HG02798 (cell line): Measurements from ENCODE around the gene FDPS.
A peak's percentile ranks its signal among the peaks of the same experiment; 100 is the strongest.
"Not testable (repeated sequence)": the region's sequence is repeated elsewhere in the genome, so short reads cannot be mapped to it uniquely, and the experiment has no call there.

Source experiments
- ATAC-seq: cut with Tn5 transposase; IDR thresholded peaks from one replicate; pipeline ENCODE4 v1.9.1; 2021; ENCODE audit warnings: mild to moderate bottlenecking; ENCODE audit not compliant: unreplicated experiment, poor library complexity

Gene FDPS

GRCh38 chr1:155316922-155317321, 8.3 kb downstream of the FDPS start:
- ATAC-seq = no peak

- no peak for ATAC-seq
Observed at GRCh38 chr1:155318082-155318481, 9.4 kb downstream of the FDPS start.

- ATAC-seq = no peak
Observed at GRCh38 chr1:155319536-155319935, 10.9 kb downstream of the FDPS start.

- no peak for ATAC-seq
Observed at GRCh38 chr1:155320252-155320651, 11.6 kb downstream of the FDPS start.

GRCh38 chr1:155320661-155321617, 12.3 kb downstream of the FDPS start, which contains the start of gene RUSC1:
TSS of gene RUSC1 (plus strand) at chr1:155320894. CDS start at chr1:155321774, 880 bp downstream.
- ATAC-seq = no peak

GRCh38 chr1:155321639-155322503, 13.2 kb downstream of the FDPS start:
- ATAC-seq = no peak

- ATAC-seq = no peak
Observed at GRCh38 chr1:155322571-155322952, 13.9 kb downstream of the FDPS start.

- peak; percentile 57 for ATAC-seq
Observed at GRCh38 chr1:155322953-155323728, 14.5 kb downstream of the FDPS start.

- peak; percentile 47 for ATAC-seq
Observed at GRCh38 chr1:155323729-155324036, 15.0 kb downstream of the FDPS start.

GRCh38 chr1:155324037-155324716, 15.5 kb downstream of the FDPS start:
- ATAC-seq = peak; percentile 66

GRCh38 chr1:155324717-155325602, 16.3 kb downstream of the FDPS start:
- no peak for ATAC-seq

GRCh38 chr1:155325603-155325893, 16.9 kb downstream of the FDPS start:
- ATAC-seq = no peak

GRCh38 chr1:155326020-155326526, 17.4 kb downstream of the FDPS start:
- no peak for ATAC-seq

- ATAC-seq = no peak
Observed at GRCh38 chr1:155326631-155327037, 18.0 kb downstream of the FDPS start.

- no peak for ATAC-seq
Observed at GRCh38 chr1:155327981-155328380, 19.3 kb downstream of the FDPS start.

- ATAC-seq = not testable (repeated sequence)
Observed at GRCh38 chr1:155328856-155329255, 20.2 kb downstream of the FDPS start.

- no peak for ATAC-seq
Observed at GRCh38 chr1:155329980-155330598, 21.4 kb downstream of the FDPS start.

- ATAC-seq = no peak
Observed at GRCh38 chr1:155334962-155335361, 26.3 kb downstream of the FDPS start.
